ENCODE results near the gene PDCD10.
A peak's percentile ranks its signal among the peaks of the same experiment; 100 is the strongest.

The PDCD10 gene

GRCh38 chr3:167700926-167701325 lies 33.8 kb downstream of the PDCD10 start:
- TF ChIP-seq, protein P1, sequence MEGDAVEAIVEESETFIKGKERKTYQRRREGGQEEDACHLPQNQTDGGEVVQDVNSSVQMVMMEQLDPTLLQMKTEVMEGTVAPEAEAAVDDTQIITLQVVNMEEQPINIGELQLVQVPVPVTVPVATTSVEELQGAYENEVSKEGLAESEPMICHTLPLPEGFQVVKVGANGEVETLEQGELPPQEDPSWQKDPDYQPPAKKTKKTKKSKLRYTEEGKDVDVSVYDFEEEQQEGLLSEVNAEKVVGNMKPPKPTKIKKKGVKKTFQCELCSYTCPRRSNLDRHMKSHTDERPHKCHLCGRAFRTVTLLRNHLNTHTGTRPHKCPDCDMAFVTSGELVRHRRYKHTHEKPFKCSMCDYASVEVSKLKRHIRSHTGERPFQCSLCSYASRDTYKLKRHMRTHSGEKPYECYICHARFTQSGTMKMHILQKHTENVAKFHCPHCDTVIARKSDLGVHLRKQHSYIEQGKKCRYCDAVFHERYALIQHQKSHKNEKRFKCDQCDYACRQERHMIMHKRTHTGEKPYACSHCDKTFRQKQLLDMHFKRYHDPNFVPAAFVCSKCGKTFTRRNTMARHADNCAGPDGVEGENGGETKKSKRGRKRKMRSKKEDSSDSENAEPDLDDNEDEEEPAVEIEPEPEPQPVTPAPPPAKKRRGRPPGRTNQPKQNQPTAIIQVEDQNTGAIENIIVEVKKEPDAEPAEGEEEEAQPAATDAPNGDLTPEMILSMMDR (IDR thresholded peaks at IDR 0.05) = no peak

DNA sequence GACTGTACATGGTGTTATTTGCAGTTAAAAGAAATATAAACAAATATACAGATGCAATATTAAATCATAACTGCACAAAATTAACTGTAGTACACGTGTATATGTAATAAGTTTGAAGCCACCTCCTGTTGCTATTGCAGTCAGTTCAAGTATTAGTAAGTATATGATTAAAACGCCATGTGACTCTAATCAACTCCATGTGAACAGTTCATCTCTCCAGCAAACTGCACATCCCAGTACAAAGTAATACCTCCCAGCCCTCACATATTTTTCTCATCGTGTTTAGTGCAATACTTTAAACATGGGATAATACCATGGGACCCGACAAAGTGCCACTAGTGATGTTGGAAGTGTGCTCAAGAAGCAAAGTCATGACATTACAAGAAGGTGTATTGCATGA lies 34.6 kb downstream of the PDCD10 start:
- TF ChIP-seq, protein P1 (IDR thresholded peaks at IDR 0.05) = no peak

DNA sequence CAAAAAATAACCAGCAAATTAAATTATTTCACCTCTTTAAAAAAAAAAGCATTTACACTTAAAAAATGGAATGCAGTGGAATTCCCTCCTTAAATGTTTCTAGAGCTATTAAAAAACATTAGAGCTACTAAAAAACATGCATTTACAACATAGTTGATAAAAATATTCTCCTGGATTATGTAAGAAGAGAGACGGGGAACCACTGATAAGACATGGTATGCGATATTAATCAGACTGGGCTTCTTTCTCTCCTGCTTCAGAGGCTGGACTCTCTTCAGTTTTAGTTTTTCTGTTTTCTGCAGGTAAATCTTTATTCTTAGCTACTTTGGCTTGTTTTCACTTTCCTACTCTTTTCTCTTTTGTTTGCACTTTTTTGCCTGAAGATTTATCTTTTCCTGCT lies 40.6 kb downstream of the PDCD10 start:
- TF ChIP-seq, protein P1 (IDR thresholded peaks at IDR 0.05) = no peak

- TF ChIP-seq, protein P1 (IDR thresholded peaks at IDR 0.05) = no peak
Measured at GRCh38 chr3:167691366-167691765, 43.3 kb downstream of the PDCD10 start.

GRCh38 chr3:167684388-167684993 lies 50.2 kb downstream of the PDCD10 start:
- TF ChIP-seq, protein P1 (IDR thresholded peaks at IDR 0.05) = peak; percentile 74

GRCh38 chr3:167679526-167679925 lies 55.2 kb downstream of the PDCD10 start:
- TF ChIP-seq, protein P1 (IDR thresholded peaks at IDR 0.05) = no peak

GRCh38 chr3:167675848-167676247 lies 58.8 kb downstream of the PDCD10 start:
- TF ChIP-seq, protein P1 (IDR thresholded peaks at IDR 0.05) = no peak

GRCh38 chr3:167673221-167673620 lies 61.5 kb downstream of the PDCD10 start:
- TF ChIP-seq, protein P1 (IDR thresholded peaks at IDR 0.05) = no peak

Data from LNCAP (cell line).